Muscle layer of colon (tissue), 2 donors: Measurements from ENCODE around the gene SLC39A12.

ENCODE experiments used
- H3K27ac ChIP-seq: one replicate; pipeline ENCODE4 v1.7.0; 2013; ENCODE audit warnings: low read depth, mild to moderate bottlenecking, low read length, moderate library complexity
- H3K27me3 ChIP-seq, 2 donors: one replicate each; pipeline ENCODE4 v1.7.0; 2013; ENCODE audit warnings: low read length in 2 of 2, mild to moderate bottlenecking in 2 of 2; ENCODE audit not compliant: insufficient read depth in 2 of 2, control insufficient read depth in 1 of 2
- H3K36me3 ChIP-seq: one replicate; pipeline ENCODE4 v1.7.0; 2013; ENCODE audit warnings: mild to moderate bottlenecking, low read length; ENCODE audit not compliant: insufficient read depth
- H3K4me1 ChIP-seq: one replicate; pipeline ENCODE4 v1.7.0; 2013; ENCODE audit warnings: mild to moderate bottlenecking, low read length; ENCODE audit not compliant: insufficient read depth
- H3K4me3 ChIP-seq, 2 donors: one replicate each; pipeline ENCODE4 v1.7.0; 2013; ENCODE audit warnings: low read length in 2 of 2, low read depth in 1 of 2, mild to moderate bottlenecking in 1 of 2, moderate library complexity in 1 of 2
- H3K9ac ChIP-seq: one replicate; pipeline ENCODE4 v1.7.0; 2013; ENCODE audit warnings: low read length
- H3K9me3 ChIP-seq: one replicate; pipeline ENCODE4 v1.7.0; 2013; ENCODE audit warnings: mild to moderate bottlenecking, low read length
- donor health status: abdominal sarcoma.
- donor health status: Adenocarcinoma of cecum.

SLC39A12 gene

GRCh38 chr10:17951868-17952371, at the start of gene SLC39A12:
Gene SLC39A12, plus strand, starts transcription at chr10:17951918. Its CDS starts 1,359 bp downstream, at chr10:17953277.
- Histone ChIP-seq H3K4me1 (no peaks in the 10 kb centered on the region), H3K9me3 (no peaks in the 10 kb centered on the region), H3K27me3 (no peaks in the 10 kb centered on the region), H3K9ac (no peak within 1 kb of the TSS), H3K36me3 (no peaks in the 10 kb centered on the region), H3K27ac (no peak within 1 kb of the TSS), H3K4me3 (no peak within 1 kb of the TSS)

- no peak overlapping the region for H3K27ac ChIP-seq
- no peak overlapping the region for H3K9ac ChIP-seq
- no peak overlapping the region for H3K4me3 ChIP-seq
- no peaks in the 10 kb centered on the region for H3K9me3 ChIP-seq
- no peaks in the 10 kb centered on the region for H3K27me3 ChIP-seq
- no peaks in the 10 kb centered on the region for H3K36me3 ChIP-seq
- H3K4me1 ChIP-seq: no peaks in the 10 kb centered on the region
These were observed 47.2 kb upstream of the SLC39A12 start for GRCh38 chr10:17904564-17904963.

- Histone ChIP-seq H3K36me3 (no peaks in the 10 kb centered on the region), H3K4me1 (no peaks in the 10 kb centered on the region), H3K9me3 (no peaks in the 10 kb centered on the region), H3K27ac (no peak overlapping the region), H3K9ac (no peak overlapping the region), H3K27me3 (no peaks in the 10 kb centered on the region), H3K4me3 (no peak overlapping the region)
These were observed 46.2 kb upstream of the SLC39A12 start for GRCh38 chr10:17905491-17905890.

- no peak overlapping the region for H3K9ac ChIP-seq
- no peaks in the 10 kb centered on the region for H3K36me3 ChIP-seq
- no peaks in the 10 kb centered on the region for H3K27me3 ChIP-seq
- H3K4me1 ChIP-seq: no peaks in the 10 kb centered on the region
- no peaks in the 10 kb centered on the region for H3K9me3 ChIP-seq
- no peak overlapping the region for H3K4me3 ChIP-seq
- no peak overlapping the region for H3K27ac ChIP-seq
These were observed 45.7 kb upstream of the SLC39A12 start for GRCh38 chr10:17906002-17906401.

GRCh38 chr10:17907641-17908040, 44.1 kb upstream of the SLC39A12 start:
- H3K9me3 ChIP-seq: no peaks in the 10 kb centered on the region
- H3K9ac ChIP-seq: no peak overlapping the region
- no peak overlapping the region for H3K27ac ChIP-seq
- no peaks in the 10 kb centered on the region for H3K27me3 ChIP-seq
- no peak overlapping the region for H3K4me3 ChIP-seq
- no peaks in the 10 kb centered on the region for H3K4me1 ChIP-seq
- H3K36me3 ChIP-seq: no peaks in the 10 kb centered on the region

GRCh38 chr10:17910125-17910789, 41.5 kb upstream of the SLC39A12 start:
- H3K36me3 ChIP-seq: no peaks in the 10 kb centered on the region
- no peaks in the 10 kb centered on the region for H3K27me3 ChIP-seq
- no peaks in the 10 kb centered on the region for H3K9me3 ChIP-seq
- no peak overlapping the region for H3K9ac ChIP-seq
- H3K4me3 ChIP-seq: no peak overlapping the region
- no peak overlapping the region for H3K27ac ChIP-seq
- H3K4me1 ChIP-seq: peaks cover 8% of the 10 kb centered on the region

- Histone ChIP-seq H3K36me3 (no peaks in the 10 kb centered on the region), H3K4me1 (peaks cover 8% of the 10 kb centered on the region), H3K9me3 (no peaks in the 10 kb centered on the region), H3K4me3 (no peak overlapping the region), H3K9ac (no peak overlapping the region), H3K27me3 (no peaks in the 10 kb centered on the region), H3K27ac (no peak overlapping the region)
These were observed 39.0 kb upstream of the SLC39A12 start for GRCh38 chr10:17912754-17913153.

- Histone ChIP-seq H3K9ac (no peak overlapping the region), H3K9me3 (no peaks in the 10 kb centered on the region), H3K27ac (no peak overlapping the region), H3K27me3 (no peaks in the 10 kb centered on the region), H3K4me3 (no peak overlapping the region), H3K36me3 (no peaks in the 10 kb centered on the region), H3K4me1 (peaks cover 8% of the 10 kb centered on the region)
These were observed 38.1 kb upstream of the SLC39A12 start for GRCh38 chr10:17913604-17914003.

GRCh38 chr10:17914169-17915045, 37.3 kb upstream of the SLC39A12 start:
- H3K9me3 ChIP-seq: no peaks in the 10 kb centered on the region
- peaks cover 8% of the 10 kb centered on the region for H3K4me1 ChIP-seq
- no peak overlapping the region for H3K27ac ChIP-seq
- H3K27me3 ChIP-seq: no peaks in the 10 kb centered on the region
- no peak overlapping the region for H3K9ac ChIP-seq
- no peaks in the 10 kb centered on the region for H3K36me3 ChIP-seq
- H3K4me3 ChIP-seq: no peak overlapping the region

GRCh38 chr10:17915181-17915580, 36.5 kb upstream of the SLC39A12 start:
- H3K27ac ChIP-seq: no peak overlapping the region

GRCh38 chr10:17918187-17918903, 33.4 kb upstream of the SLC39A12 start:
- no peaks in the 10 kb centered on the region for H3K36me3 ChIP-seq
- no peak overlapping the region for H3K27ac ChIP-seq
- no peaks in the 10 kb centered on the region for H3K27me3 ChIP-seq
- no peaks in the 10 kb centered on the region for H3K9me3 ChIP-seq
- H3K4me3 ChIP-seq: no peak overlapping the region
- H3K9ac ChIP-seq: no peak overlapping the region
- peaks cover 5% of the 10 kb centered on the region for H3K4me1 ChIP-seq

More at GRCh38 chr10:17915181-17915580, 36.5 kb upstream of the SLC39A12 start:
- no peak overlapping the region for H3K4me3 ChIP-seq
- no peaks in the 10 kb centered on the region for H3K27me3 ChIP-seq
- no peaks in the 10 kb centered on the region for H3K9me3 ChIP-seq
- no peak overlapping the region for H3K9ac ChIP-seq
- H3K4me1 ChIP-seq: peaks cover 8% of the 10 kb centered on the region
- H3K36me3 ChIP-seq: no peaks in the 10 kb centered on the region
